ENCODE results near the gene MED13L. TPM values are rescaled to one million over a fixed set of nuclear protein-coding genes. Genes with fewer than 3 reads are reported as not detected.

MED13L gene
- total and polyA plus RNA-seq, 2 of the 8 experiments (the other 6 are each of a cell fraction or from before 2014, with no cell fraction given), result 15.9 to 51.7 TPM

- Histone ChIP-seq H4K20me1 (replicated peaks in 1 of 2; ENCODE audit: control insufficient read depth in 1 of 2, insufficient read depth in 2 of 2, low read length in 2 of 2) (no peaks in the 10 kb centered on the region), H3K14ac (ENCODE audit: insufficient read length) (no peak overlapping the region), H3K56ac (replicated peaks; ENCODE audit: insufficient read length, low read depth, low read length) (no peak overlapping the region), H3K9me3 (ENCODE audit: insufficient read depth in 2 of 2, low read depth in 1 of 2, low read length in 1 of 2) (no peaks in the 10 kb centered on the region), H3K18ac (ENCODE audit: extremely low read depth, low read length) (no peak overlapping the region), H2BK12ac (ENCODE audit: low read depth, low read length) (no peak overlapping the region), H2AK5ac (ENCODE audit: low read depth, low read length) (no peak overlapping the region), H3K36me3 (ENCODE audit: control insufficient read depth in 2 of 4, insufficient read depth in 4 of 4, low read length in 3 of 4) (peaks cover 3 to 30% (median 8%) of the 10 kb centered on the region in 4 experiments; a peak in 6 of 8 replicates), H4K8ac (ENCODE audit: extremely low read depth, insufficient read depth, low read length) (no peak overlapping the region), H4K5ac (ENCODE audit: insufficient read length, low read depth, low read length) (no peak overlapping the region), H2BK20ac (ENCODE audit: low read length) (no peak overlapping the region), H3K27ac (ENCODE audit: low read depth, low read length) (no peak overlapping the region), H3K79me1 (ENCODE audit: low read depth, low read length) (no peaks in the 10 kb centered on the region), H2BK5ac (ENCODE audit: low read depth, low read length) (no peak overlapping the region), H3K23me2 (ENCODE audit: low read depth, low read length) (no peaks in the 10 kb centered on the region), H3K4me1 (replicated peaks in 1 of 4; ENCODE audit: control insufficient read depth in 3 of 4, insufficient read depth in 4 of 4, low read length in 3 of 4) (peaks cover 0 to 4% (median under 1%) of the 10 kb centered on the region in 4 experiments; a peak in 1 of 7 replicates), H2AFZ (ENCODE audit: low read length) (no peak overlapping the region), H2BK15ac (ENCODE audit: low read length) (no peak overlapping the region), H2BK120ac (replicated peaks; ENCODE audit: low read depth, low read length) (no peak overlapping the region), H3K4me3 (ENCODE audit: extremely low read depth in 1 of 4, insufficient read depth in 2 of 4, low read depth in 3 of 4, low read length in 4 of 4) (no peak overlapping the region), H3K27me3 (replicated peaks in 1 of 4; ENCODE audit: control insufficient read depth in 3 of 4, extremely low read depth in 1 of 4, insufficient read depth in 3 of 4, low read length in 3 of 4) (no peaks in the 10 kb centered on the region), H4K91ac (replicated peaks; ENCODE audit: insufficient read length, low read length) (no peak overlapping the region), H3K4me2 (ENCODE audit: insufficient read depth in 1 of 2, low read depth in 2 of 2, low read length in 2 of 2) (no peak overlapping the region), H3K9ac (replicated peaks in 1 of 4; ENCODE audit: extremely low read depth in 1 of 4, low read depth in 3 of 4, low read length in 3 of 4) (no peak overlapping the region), H3K79me2 (ENCODE audit: control insufficient read depth in 1 of 2, insufficient read depth in 2 of 2, low read length in 2 of 2) (no peaks in the 10 kb centered on the region), H3K4ac (replicated peaks; ENCODE audit: insufficient read length, low read depth, low read length) (no peak overlapping the region), H3K23ac (ENCODE audit: insufficient read length) (no peak overlapping the region)
- 86% methylated on average over 2 of the region's 2 CpGs; no CpG with 5 or more reads in 1 of the 2 experiments for WGBS, 2 experiments (ENCODE audit: extremely low coverage in 1 of 2, insufficient coverage in 1 of 2, insufficient read length in 1 of 2, insufficient replicate concordance in 2 of 2, low coverage in 1 of 2, low lambda C conversion rate in 2 of 2, missing lambda C conversion rate in 1 of 2)
- DNase-seq (ENCODE audit: low read depth in 1 of 2, low spot score in 2 of 2) (no peak), FAIRE-seq (no peak)
- POLR2A ChIA-PET (ENCODE audit: partially characterized antibody), result no interaction called here
- CTCF ChIA-PET (ENCODE audit: partially characterized antibody), result interaction anchor here (0.6 to 3.4 kb wide), 16 partner anchors 10 to 906 kb away, joined by 3 to 28 read pairs (median 4); no protein-coding TSS in a partner anchor
- TF ChIP-seq CBX8 (IDR thresholded peaks at IDR 0.05; ENCODE audit: borderline replicate concordance, low read depth, low read length), result no peak
- TF ChIP-seq BACH1 (IDR thresholded peaks at IDR 0.05; ENCODE audit: low read length), result no peak
- TF ChIP-seq E2F6 (IDR thresholded peaks at IDR 0.05), result no peak
- TF ChIP-seq CEBPB (IDR thresholded peaks at IDR 0.05; ENCODE audit: low read depth, low read length), result no peak
- no peak for TF ChIP-seq FOSL1 (IDR thresholded peaks at IDR 0.05; ENCODE audit: insufficient read depth, low read depth, low read length)
- TF ChIP-seq CREB1 (IDR thresholded peaks at IDR 0.05), result no peak
- no peak for TF ChIP-seq YY1 (IDR thresholded peaks at IDR 0.05; ENCODE audit: low read depth, low read length)
- TF ChIP-seq, protein P1, sequence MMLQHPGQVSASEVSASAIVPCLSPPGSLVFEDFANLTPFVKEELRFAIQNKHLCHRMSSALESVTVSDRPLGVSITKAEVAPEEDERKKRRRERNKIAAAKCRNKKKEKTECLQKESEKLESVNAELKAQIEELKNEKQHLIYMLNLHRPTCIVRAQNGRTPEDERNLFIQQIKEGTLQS (IDR thresholded peaks at IDR 0.05; ENCODE audit: insufficient read depth, low read depth, low read length), result no peak
- no peak for TF ChIP-seq CHD2 (IDR thresholded peaks at IDR 0.05; ENCODE audit: low read length)
- no peak for TF ChIP-seq TAF1 (IDR thresholded peaks at IDR 0.05; ENCODE audit: low read depth, low read length)
- TF ChIP-seq HDAC6 (IDR thresholded peaks at IDR 0.05; ENCODE audit: low read depth, low read length), result no peak
- TF ChIP-seq RAD21 (IDR thresholded peaks at IDR 0.05 in 1 of 2, conservative IDR thresholded peaks at IDR 0.05 in 1 of 2; ENCODE audit: low read depth in 2 of 2, low read length in 2 of 2), result no peak
- no peak for TF ChIP-seq KDM1A (IDR thresholded peaks at IDR 0.05; ENCODE audit: borderline replicate concordance, low read length)
Measured at GRCh38 chr12:115999582-115999981, 277.9 kb downstream of the MED13L start.
